T-helper 1 cell (primary cell): ENCODE results near the gene SLC35F1.

ENCODE experiments used
- DNase-seq, 5 donors: peaks; one replicate each; pipeline ENCODE4 v3.0.0-alpha.2; 2012 to 2020

Gene SLC35F1

DNA sequence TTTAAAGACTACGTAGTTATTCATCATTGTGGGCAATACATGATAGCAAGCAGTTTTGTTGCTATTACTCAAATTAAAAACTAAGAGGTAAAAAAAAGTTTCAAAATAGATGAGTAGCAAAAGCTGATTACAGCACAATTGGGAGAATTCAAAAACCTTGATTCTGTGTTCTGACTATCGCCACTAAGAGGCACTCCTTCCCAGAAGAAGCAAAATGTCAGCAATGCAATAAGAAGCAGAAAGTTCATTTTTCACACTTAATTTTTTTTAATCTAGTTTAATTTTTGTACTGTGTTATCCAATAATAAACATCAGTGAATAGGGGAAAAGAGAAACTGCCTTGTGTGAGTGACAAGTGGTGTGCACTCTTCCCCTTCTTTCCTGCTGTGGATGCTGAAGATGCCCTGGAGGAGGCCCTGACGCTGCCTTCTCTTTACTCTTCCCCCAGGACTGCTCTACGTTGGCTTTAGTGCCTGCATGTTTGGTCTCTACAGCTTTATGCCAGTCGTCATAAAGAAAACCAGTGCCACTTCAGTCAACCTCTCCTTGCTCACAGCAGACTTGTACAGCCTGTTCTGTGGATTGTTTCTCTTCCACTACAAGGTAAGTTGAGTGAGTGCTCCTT lies 377.8 kb downstream of the SLC35F1 start:
- no peak for DNase-seq

DNA sequence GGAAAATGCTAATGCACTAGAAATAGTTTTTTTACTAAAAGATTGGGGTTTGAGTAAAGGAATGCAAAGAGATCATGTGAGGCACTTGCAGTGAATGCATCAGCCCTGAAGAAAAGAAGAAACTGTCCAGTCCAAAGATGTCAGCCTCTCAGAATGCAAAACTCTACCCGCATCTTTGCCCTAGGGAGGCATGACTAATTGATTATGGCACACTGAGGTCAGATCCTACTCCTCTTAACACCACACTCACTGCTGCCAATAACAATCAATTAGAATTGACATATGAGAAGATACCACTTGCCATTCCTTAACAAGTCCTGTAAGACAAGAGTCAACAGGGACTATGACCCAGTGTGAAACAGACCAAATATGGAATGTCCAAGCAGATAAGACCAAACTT lies 378.7 kb downstream of the SLC35F1 start:
- no peak for DNase-seq

DNA sequence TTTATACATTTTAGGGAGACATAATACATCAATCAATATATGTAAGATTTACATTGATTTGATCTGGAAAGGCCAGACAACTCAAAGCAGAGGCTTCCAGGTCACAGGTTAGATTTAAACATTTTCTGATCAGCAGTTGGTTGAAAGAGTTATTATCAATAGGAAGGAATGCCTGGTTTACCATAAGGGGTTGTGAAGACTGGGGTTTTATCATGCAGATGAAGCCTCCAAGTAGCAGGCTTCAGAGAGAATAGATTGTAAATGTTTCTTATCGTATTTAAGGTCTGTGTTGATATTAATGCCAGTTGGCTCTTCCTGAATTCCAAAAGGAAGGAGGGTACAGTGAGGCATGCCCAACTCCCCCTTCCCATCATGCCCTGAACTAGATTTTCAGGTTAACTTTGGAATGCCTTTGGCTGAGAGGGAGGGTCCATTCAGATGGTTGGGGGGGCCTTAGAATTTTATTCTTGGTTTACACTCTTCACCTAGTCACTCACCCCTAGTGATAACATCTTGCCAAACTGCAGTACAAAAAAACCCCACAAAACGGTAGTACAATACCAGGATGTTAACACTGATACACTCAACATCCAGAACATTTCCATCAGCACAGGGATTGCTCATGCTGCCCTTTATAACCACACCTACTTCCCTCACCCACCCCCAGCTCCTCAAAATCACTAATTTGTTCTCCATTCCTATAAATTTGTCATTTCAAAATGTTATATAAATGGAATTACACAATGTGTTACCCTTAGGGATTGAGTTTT lies 381.5 kb downstream of the SLC35F1 start:
- no peak for DNase-seq

DNA sequence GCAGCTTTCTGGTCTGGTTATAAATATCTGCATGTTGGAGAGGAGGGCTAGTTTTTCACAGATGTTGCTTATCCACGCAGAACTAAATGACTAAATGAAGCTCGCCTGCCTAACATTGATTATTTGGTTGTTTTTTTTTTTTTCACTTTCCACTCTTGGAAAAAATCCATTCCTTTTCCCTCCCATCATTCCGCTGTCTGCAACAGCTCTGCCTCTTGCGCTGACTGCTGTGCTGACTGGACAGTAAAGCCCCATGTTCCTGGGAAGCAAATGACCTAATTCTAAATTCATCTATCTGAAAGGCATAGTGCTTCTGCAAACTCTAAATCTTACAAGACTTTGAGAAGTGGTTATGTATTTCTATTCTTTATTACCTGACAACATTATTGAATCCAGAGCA lies 385.5 kb downstream of the SLC35F1 start:
- DNase-seq = no peak

DNA sequence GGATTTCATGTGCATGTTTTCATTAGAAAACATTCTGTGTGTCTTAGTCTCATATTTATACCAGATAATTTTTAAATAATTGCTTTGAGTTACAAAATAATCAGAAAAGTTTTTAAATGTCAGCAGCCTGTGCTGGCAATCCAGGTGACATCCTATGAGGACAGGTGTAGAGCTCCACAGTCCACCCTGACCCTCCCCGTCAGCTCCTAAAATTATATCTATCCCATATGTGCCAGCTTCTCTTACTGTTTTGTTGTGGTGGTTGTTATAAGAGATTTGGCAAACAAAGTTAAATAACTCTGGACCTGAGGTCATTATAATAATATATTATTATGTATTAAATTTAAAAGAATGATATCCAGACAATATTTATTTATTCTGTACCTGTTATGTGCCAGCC lies 387.8 kb downstream of the SLC35F1 start:
- DNase-seq = no peak

DNA sequence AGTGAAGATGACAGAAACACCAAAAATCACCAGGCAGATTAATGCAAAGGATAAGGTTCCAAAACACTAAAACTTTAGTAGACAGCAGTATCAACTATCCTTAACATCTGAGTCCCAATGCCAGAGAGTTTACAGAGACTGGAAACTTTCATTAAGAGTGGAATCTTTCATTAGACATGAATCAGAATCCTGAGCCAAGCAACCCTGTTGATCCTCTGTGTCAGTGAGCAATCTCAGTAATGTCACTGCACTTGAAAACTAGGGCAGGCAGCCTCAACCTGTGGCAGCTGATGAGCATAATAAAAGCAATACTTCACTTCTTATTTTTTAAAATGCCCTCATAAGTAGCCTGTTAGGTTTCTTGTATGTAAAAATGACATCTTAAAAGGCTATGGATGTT lies 388.3 kb downstream of the SLC35F1 start:
- no peak for DNase-seq

DNA sequence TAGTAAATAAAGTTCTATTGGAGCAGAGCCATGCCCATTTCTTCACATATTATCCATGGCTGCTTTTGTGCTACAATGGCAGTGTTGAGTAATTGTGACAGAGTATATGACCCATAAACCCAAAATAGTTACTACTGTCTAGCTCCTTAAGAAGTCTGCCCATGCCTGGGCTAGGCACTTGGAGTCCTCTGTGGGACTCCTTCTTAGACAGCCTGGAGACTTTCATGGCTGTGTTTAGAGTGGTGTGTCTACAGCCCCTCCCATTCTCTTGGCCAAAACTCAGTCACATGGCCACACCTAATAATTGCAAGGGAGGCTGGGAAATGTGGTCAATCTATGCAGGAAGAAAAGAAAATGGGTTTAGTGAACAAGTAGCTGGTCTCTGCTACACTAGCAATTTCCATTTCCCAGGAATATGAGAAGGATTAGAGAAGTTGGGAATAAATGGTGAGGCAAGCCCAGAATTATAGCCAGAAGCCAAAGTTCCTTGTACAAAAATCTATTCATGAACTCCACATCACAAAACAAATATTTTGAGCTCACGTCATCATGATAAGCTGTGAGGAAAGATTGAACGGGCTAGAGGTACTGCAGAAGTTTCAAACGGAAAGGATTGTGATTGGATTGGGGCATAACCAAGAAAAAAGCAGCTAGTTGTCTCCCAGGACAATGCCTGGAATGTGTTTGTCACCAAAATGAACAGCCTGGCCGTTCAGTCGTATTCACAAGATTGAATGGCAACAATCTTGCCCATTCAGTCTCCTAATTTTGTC lies 389.3 kb downstream of the SLC35F1 start:
- DNase-seq = no peak

DNA sequence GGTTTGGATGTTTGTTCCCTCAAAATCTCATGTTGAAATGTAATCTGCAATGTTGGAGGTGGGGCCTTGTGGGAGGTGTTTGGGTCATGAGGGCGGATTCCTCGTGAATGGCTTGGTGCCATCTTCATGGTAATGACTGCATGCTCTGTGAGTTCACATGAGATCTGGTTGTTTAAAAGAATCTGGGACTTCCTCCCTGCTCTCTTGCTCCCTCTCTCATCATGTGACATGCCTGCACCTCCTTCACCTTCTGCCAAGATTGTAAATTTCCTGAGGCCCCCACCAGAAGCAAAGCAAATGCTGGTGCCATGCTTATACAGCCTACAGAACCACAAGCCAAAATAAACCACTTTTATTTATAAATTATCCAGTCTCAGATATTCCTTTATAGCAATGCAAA lies 390.8 kb downstream of the SLC35F1 start:
- DNase-seq = no peak

DNA sequence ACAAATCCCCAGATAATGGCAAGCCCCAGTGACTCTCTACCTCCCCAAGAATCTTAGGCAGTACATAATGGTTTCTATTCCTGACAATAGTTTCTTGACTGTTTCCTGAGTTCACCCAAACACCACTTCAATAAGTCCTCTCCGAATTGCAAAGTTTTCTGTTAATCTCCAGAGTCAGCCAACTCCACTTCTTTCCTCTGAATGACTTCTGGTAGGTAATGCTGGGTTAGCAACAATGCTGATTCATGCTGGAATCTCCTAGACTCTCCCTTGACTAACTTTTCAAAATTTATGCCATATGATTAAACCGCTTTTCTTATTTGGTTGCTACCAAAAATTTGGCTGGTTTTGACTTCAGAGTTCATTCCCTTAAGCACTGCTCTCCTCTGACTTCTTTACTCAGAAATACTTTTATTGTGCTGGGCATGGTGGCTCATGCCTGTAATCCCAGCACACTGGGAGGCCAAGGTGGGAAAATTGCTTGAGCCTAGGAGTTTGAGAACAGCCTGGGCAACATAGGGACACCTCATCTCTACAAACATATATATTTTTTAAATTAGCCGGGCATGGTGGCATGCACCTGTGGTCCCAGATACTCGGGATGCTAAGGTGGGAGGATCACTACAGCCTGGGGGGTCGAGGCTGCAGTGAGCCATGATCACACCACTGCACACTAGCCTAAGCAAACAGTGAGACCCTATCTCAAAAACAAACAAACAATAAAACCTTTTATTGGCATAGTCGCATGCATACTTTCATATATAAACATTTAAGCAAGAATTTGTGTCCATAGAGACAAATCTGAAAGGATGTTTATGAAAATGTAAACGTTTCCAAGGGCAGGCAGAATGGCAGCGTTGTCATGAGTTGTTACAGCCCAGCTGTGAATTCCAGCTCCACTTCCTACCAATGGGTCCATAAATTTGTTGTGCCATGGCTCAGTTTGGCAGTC lies 391.7 kb downstream of the SLC35F1 start:
- DNase-seq = no peak

DNA sequence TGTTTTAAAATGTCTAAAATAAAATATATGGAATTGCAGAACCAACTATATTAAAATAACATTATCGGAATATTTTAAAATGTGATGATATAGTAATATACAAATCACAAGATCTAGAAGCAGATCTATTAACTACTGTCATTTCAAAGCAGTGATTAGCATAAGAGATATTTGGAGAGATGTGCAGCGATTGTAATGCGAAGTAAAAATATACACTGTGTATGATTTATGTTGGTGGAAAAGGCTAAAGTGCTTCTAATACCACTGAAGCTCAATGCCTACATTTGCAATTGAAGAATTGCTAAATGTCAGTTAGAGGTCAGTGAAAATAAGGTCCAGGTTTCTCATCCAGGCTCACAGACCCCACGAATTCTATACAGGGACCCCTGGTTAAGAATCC lies 392.4 kb downstream of the SLC35F1 start:
- no peak for DNase-seq

DNA sequence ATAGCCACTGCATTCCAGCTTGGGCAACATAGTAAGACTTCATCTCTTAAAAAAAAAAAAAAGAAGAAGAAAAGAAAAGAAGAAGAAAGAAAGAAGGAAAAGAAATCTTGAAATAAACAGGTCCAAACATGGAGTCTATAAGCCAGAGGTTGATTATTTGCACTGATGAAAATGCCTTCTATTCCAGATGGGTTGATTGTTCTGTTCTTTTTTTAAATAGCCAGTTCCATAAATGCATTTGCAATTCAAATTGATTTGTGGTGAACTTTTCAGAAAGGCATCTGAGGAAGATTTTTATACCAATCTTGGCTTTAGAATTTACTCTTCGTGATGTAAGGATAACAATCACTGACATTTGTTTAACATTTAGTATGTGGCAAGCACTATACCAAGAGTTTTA lies 397.3 kb downstream of the SLC35F1 start:
- no peak for DNase-seq

DNA sequence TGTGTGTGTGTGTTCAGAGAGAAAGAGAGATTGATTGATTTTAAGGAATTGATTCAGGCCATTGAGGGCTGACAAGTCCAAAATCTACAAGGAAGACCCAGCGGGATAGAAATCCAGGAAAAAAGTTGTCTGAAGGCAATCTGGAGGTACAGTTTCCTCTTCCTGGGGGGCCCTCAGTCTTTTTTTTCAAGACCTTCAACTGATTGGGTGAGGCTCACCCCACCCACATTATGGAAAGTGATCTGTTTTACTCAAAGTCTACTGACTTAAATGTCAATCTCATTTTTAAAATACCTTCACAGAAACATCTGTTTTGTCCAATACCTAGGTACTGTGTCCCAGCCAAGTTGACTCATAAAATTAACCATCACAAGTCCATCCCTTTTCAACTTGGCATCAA lies 398.0 kb downstream of the SLC35F1 start:
- DNase-seq = no peak

DNA sequence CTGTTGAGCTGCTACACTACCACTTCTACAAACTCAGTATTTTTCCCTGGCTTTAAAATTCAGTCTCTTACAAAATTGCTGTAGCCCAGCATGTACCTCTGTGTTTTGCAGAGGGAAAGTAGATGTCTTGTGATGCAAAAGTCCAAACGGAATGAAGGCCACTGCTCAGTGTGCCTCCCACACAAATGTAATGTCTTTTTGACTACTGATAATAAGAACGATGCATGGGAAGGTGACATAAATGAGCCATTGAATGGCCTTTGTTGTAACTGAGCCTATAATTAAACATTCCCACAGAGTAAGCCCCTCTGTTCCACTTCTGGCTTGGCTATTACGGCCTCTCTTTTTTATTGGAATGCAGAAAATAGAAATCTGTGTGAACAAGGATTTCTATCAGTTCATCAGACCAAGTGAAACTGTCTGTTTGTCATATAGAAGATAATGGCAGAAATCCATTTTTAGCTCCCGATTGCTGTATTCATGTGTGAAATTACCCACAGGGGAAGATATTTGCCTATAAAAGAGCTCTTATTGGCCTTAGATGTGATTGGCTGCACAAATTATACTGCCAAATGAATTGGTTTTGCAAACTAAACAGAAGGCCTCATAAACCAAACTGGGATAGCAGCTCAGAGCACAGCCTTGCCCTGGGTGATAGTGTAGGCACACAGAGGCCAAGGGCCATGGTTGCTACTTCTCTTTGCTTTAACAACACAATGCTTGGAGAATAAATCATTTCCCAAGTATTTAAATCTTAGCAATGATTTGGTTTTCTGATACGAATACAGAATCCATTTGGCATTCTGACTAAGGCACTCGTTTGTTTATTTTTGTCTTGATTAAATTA lies 399.6 kb downstream of the SLC35F1 start:
- no peak for DNase-seq

DNA sequence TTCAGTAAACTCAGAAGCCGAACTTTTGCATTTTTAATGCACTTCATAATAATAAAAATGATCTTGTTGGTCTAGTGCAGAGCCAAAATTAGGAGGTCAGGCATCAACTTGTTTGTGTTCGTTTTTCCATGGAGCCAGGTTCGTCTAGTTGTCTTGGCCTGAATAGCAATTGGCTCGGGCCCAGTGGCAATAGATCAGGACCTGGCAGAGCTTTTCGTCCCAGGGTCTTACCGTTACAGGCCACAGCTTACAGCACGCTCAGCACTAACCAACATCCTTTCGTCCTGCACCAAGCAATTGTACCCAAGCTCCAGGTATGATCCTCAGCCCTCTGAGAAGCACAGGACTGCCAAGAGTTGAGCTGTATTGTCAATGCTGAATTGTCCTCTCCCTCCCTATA lies 400.5 kb downstream of the SLC35F1 start:
- no peak for DNase-seq

DNA sequence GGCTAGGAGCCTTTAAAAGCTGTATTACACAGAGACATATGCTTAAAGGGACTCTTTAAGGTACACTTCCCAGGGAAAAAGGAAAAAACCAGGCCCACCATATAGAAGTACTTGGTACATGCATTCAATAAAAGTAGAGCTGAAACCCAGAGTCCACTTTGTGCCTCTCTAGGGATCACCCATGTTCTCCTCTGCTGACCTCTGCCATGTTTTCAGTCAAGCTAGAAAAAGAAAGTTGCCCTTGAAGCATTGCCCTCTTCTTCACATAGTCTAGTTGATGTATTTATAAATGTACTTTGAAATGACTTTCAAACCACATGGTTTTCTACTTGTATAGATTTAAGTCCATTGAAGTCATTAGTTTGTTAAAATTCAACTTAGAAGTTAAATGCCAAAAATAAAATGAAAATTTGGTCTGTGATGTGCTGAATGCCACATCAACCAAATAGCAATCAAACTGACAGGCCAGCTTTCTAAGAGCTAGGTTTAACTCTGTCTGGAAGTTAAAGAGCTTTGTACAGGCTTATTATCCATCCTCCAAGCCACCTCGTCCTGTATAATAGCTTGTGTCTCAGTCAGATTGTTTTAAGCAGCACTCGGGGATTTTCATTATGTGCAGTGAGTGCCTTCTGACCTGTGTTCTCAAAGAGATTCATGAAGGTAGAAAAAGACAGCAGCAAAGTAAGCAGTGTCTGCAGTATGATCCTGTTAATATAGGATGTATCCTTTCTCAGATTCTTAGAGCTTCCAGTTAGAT lies 402.5 kb downstream of the SLC35F1 start:
- no peak for DNase-seq

DNA sequence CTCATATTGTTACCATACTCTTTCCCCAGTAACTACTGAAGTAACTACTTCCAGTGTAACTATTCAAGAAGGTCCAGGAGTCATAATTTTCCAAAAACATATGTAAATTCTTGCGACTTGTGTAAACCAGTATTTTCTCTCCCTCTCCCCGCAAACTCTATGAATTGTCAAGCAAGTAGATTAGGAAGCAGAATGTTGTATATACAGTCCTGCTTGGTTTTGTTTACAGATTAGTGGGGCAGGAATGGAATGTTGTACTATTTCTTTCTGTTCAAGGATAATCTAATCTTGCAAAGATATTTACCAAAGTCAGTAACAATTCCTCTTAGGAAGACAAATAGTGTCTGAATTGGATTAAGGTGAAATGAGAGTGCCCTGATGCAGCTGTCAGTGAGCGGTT lies 406.1 kb downstream of the SLC35F1 start:
- no peak for DNase-seq

DNA sequence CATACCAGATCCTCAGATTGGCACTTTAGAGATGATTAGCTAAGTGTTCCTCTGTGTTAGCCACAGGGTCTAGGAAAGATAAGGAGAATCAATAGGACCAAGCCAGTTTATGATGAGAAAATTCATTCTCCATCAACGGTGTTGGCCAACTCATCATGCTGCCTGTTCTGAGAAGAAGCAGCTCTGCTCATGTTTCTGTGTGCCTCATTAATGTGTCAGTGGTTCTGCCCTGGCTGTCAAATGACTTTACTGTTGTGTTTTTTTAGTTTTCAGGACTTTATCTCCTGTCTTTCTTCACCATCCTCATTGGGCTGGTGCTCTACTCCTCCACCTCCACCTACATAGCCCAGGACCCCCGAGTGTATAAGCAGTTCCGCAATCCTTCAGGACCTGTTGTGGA lies 406.7 kb downstream of the SLC35F1 start:
- DNase-seq = no peak

DNA sequence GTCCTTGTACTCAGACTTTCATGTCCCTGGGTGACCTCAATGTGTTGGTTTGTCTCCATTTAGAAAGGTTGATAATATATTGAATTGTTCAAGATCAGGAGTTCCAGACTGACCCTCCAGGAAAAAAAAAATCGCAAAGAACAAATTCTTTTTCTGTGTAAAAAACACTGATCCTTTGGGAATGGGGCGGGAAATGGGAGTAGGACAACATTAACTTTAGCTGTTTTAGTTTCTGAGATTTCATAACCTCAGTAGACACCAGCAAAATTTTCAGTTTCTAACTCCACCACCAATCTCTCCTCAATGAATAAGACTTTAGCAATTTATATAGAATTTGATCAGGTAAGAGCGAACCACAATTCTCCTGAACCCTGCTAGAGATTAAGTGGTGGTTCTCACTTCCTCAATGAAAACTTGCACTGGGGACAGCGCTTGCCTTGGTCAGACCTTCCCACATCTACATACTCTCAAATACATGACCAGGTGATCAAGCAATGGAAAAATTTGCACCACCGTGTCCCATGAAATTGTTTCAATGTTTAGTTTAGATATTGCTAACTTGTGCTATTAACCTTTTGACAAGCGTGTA lies 409.8 kb downstream of the SLC35F1 start:
- no peak for DNase-seq

DNA sequence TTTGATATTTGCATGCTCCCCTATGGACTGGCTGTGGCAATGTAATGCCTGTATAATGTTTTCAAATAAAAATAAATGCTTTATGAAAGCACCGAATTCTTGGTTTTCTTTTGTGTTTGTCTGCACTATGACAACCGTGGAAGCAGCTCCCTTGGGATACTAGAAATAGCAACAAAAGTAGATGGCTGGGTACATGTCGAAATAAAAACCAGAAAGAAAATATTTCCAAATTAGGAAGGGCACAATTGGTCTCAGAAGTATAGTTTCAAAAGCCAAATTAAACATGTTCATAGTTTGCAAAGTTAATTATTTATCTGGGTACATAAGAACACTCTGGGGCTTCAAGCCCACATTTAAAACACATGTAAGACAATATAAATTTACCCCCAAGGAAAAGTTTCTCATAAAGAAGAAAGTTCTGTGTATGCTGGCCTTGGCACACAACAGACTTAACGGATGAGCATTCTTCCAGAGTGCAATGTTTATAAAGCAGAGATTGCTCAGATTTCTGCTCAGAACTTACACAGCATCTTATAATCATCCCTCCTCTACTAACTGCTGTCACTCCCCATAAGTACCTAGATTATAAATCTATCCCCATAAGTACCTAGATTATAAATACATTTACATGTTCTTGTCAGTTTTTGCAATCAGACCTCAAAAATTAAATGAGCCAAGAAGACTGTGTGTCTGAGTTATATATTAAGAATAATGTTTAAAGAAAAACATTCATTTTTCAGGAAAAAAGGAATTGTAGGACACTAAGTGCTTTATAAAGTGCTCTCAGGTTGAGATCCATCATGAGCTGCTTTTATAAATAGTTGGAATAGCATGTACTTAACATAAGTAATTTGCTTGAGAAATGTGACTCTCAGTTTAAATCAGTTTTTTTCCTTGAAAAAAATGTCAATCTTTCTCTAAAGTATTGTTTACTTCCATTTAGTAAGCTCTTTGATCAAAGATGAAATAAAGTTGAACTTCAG lies 410.8 kb downstream of the SLC35F1 start:
- no peak for DNase-seq
